Astrocyte (in vitro differentiated cells and primary cell): ENCODE results near the gene UCP2. TPM values are rescaled to one million over a fixed set of nuclear protein-coding genes. Genes with fewer than 3 reads are reported as not detected.

ENCODE experiments used
- DNase-seq: peaks from one replicate; pipeline ENCODE4 v3.0.0-alpha.2; 2010; ENCODE audit warnings: low read depth
- FAIRE-seq: peaks from 2 replicates; lab custom pipeline; 2011; peaks lifted over from hg19 to GRCh38; lab: Jason Lieb, UNC
- H2AFZ ChIP-seq: 2 replicates; pipeline ENCODE4 v1.6.0; 2012; ENCODE audit warnings: low read depth, low read length, inconsistent platforms
- H3K27ac ChIP-seq: 2 replicates; pipeline ENCODE4 v1.5.1; 2011; ENCODE audit warnings: low read depth, low read length, inconsistent platforms
- H3K27me3 ChIP-seq: 2 replicates; pipeline ENCODE4 v1.6.0; 2011; ENCODE audit warnings: low read length, inconsistent platforms; ENCODE audit not compliant: insufficient read depth
- H3K36me3 ChIP-seq: 2 replicates; pipeline ENCODE4 v1.5.1; 2011; ENCODE audit warnings: low read length, inconsistent platforms; ENCODE audit not compliant: insufficient read depth
- H3K4me1 ChIP-seq: 2 replicates; pipeline ENCODE4 v1.5.1; 2011; ENCODE audit warnings: low read length, inconsistent platforms; ENCODE audit not compliant: insufficient read depth
- H3K4me2 ChIP-seq: 2 replicates; pipeline ENCODE4 v1.6.0; 2012; ENCODE audit warnings: low read length, inconsistent platforms
- H3K4me3 ChIP-seq: 2 replicates; pipeline ENCODE4 v1.5.1; 2011; ENCODE audit warnings: low read depth, mild to moderate bottlenecking, low read length, inconsistent platforms; ENCODE audit not compliant: insufficient read depth
- H3K79me2 ChIP-seq: 2 replicates; pipeline ENCODE4 v1.6.0; 2012; ENCODE audit warnings: mild to moderate bottlenecking, low read length, inconsistent platforms; ENCODE audit not compliant: insufficient read depth
- H3K9ac ChIP-seq: 2 replicates; pipeline ENCODE4 v1.6.0; 2012; ENCODE audit warnings: mild to moderate bottlenecking, low read length, inconsistent platforms
- H3K9me3 ChIP-seq: 2 replicates; pipeline ENCODE4 v1.5.1; 2012; ENCODE audit warnings: low read depth, mild to moderate bottlenecking, low read length, inconsistent platforms; ENCODE audit not compliant: insufficient read depth
- H4K20me1 ChIP-seq: 2 replicates; pipeline ENCODE4 v1.6.0; 2012; ENCODE audit warnings: low read length, inconsistent platforms; ENCODE audit not compliant: insufficient read depth
- H3K27ac Mint-ChIP-seq: one replicate; pipeline ENCODE4 v1.8.0; 2021; ENCODE audit warnings: mild to moderate bottlenecking, mixed read lengths; ENCODE audit not compliant: unreplicated experiment
- H3K27me3 Mint-ChIP-seq: one replicate; pipeline ENCODE4 v1.8.0; 2021; ENCODE audit warnings: low read depth, mixed read lengths; ENCODE audit not compliant: unreplicated experiment
- H3K36me3 Mint-ChIP-seq: one replicate; pipeline ENCODE4 v1.8.0; 2021; ENCODE audit warnings: low read depth, mixed read lengths; ENCODE audit not compliant: unreplicated experiment
- H3K4me1 Mint-ChIP-seq: one replicate; pipeline ENCODE4 v1.8.0; 2021; ENCODE audit warnings: low read depth, mixed read lengths; ENCODE audit not compliant: unreplicated experiment
- H3K4me3 Mint-ChIP-seq: one replicate; pipeline ENCODE4 v1.8.0; 2021; ENCODE audit warnings: mild to moderate bottlenecking, moderate library complexity, mixed read lengths; ENCODE audit not compliant: unreplicated experiment
- H3K9me3 Mint-ChIP-seq: one replicate; pipeline ENCODE4 v1.8.0; 2021; ENCODE audit warnings: mild to moderate bottlenecking, mixed read lengths; ENCODE audit not compliant: unreplicated experiment
- CTCF ChIP-seq: IDR thresholded peaks from 2 replicates; pipeline ENCODE4 v1.5.1; 2011; ENCODE audit warnings: low read depth, mild to moderate bottlenecking, inconsistent platforms, low read length, moderate library complexity; ENCODE audit not compliant: insufficient read depth
- EZH2 ChIP-seq: IDR thresholded peaks from 2 replicates; pipeline ENCODE4 v1.6.1; 2012; ENCODE audit warnings: mild to moderate bottlenecking, low read length, inconsistent platforms; ENCODE audit not compliant: insufficient read depth
- total RNA-seq: library from RNA; stranded (reverse); gene quantifications from 2 replicates; pipeline ENCODE4 v1.2.1, GENCODE V29; 2021

Gene UCP2
- total RNA-seq, 1 donor from 2014 or later, result 83.0 TPM

- peaks cover 4% of the 10 kb centered on the region for H4K20me1 ChIP-seq
- H3K4me3 ChIP-seq, result peak overlapping the region; percentile 78
- H3K4me1 ChIP-seq, result peaks cover 12% of the 10 kb centered on the region
- Mint-ChIP-seq H3K4me1 (peaks cover 20% of the 10 kb centered on the region), H3K9me3 (no peaks in the 10 kb centered on the region), H3K4me3 (peak overlapping the region; percentile 89), H3K36me3 (peaks cover 9% of the 10 kb centered on the region), H3K27me3 (no peaks in the 10 kb centered on the region), H3K27ac (no peak overlapping the region)
- no peak for DNase-seq
- H3K27me3 ChIP-seq, result no peaks in the 10 kb centered on the region
- H3K4me2 ChIP-seq, result peak overlapping the region; percentile 97
- no peaks in the 10 kb centered on the region for H3K9me3 ChIP-seq
- H3K36me3 ChIP-seq, result no peaks in the 10 kb centered on the region
- peak overlapping the region; percentile 98 for H2AFZ ChIP-seq
- no peak for FAIRE-seq
- H3K9ac ChIP-seq, result peak overlapping the region; percentile 83
- H3K27ac ChIP-seq, result peak overlapping the region; percentile 6
- no peak for TF ChIP-seq CTCF
- no peaks in the 10 kb centered on the region for H3K79me2 ChIP-seq
Observed at GRCh38 chr11:73983741-73984538, 1.3 kb upstream of the UCP2 start.

DNA sequence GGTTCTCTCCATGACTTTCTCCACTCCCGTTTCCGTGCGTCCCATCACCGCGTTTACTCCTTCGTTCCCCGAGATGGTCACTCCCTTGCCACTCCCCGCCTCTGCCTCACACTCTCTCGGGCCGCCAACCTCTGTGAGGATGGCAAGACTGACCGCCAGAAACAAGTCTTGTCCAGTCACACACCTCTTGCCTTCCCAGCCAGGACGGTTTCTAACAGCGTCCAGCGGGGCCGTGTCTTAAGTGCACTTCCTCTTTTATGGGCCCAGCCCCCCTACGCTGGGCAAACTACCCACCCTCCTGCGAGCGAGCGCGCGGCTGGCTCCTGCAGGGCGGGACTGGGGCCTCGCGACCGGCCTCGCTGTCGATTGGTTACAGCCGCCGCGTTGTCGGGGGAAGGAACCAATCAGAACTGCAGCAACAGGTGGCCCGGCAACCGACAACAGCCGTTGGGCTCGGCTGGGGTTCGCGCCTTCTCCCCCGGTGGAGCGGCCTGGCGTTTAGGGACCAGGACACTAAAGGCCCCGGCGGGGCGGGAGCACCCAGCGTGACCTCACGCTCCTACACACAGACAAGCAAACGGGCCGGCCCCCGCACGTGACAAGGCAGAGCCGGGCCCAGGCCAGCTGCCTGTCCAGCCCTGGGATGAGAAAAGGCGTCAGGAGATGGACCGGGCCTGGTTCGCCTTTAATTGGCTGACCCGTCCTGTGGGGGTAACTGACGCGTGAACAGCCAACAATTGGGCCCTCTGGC is 522 bp upstream of the UCP2 start:
- H2AFZ ChIP-seq, result peak overlapping the region; percentile 98
- H4K20me1 ChIP-seq, result peaks cover 4% of the 10 kb centered on the region
- H3K27ac Mint-ChIP-seq, result peak overlapping the region; percentile 35
- peak overlapping the region; percentile 89 for H3K4me3 Mint-ChIP-seq
- peaks cover 12% of the 10 kb centered on the region for H3K4me1 ChIP-seq
- peak overlapping the region; percentile 57 for H3K27ac ChIP-seq
- peak; percentile 80 for DNase-seq
- peaks cover 25% of the 10 kb centered on the region for H3K4me1 Mint-ChIP-seq
- H3K36me3 ChIP-seq, result no peaks in the 10 kb centered on the region
- H3K79me2 ChIP-seq, result no peaks in the 10 kb centered on the region
- H3K36me3 Mint-ChIP-seq, result peaks cover 12% of the 10 kb centered on the region
- H3K9me3 Mint-ChIP-seq, result no peaks in the 10 kb centered on the region
- no peaks in the 10 kb centered on the region for H3K9me3 ChIP-seq
- no peak for FAIRE-seq
- H3K4me3 ChIP-seq, result peak overlapping the region; percentile 78
- TF ChIP-seq CTCF, result no peak
- TF ChIP-seq EZH2, result no peak
- H3K4me2 ChIP-seq, result peak overlapping the region; percentile 97
- H3K27me3 Mint-ChIP-seq, result no peaks in the 10 kb centered on the region
- H3K9ac ChIP-seq, result peak overlapping the region; percentile 83
- H3K27me3 ChIP-seq, result no peaks in the 10 kb centered on the region
